Liver (tissue), 9 donors: ENCODE data around the gene KANSL3. TPM values are rescaled to one million over a fixed set of nuclear protein-coding genes. Genes with fewer than 3 reads are reported as not detected.

Experiments
- DNase-seq: peaks from one replicate; pipeline ENCODE4 v3.0.0-alpha.2; 2017; ENCODE audit warnings: low spot score
- H3K27ac ChIP-seq, 2 donors: one replicate each; pipeline ENCODE4 v1.7.0; 2013; ENCODE audit warnings: inconsistent platforms in 2 of 2, low read length in 2 of 2, control low read depth in 1 of 2, low read depth in 1 of 2, mild to moderate bottlenecking in 1 of 2
- H3K27me3 ChIP-seq, 4 donors: one replicate each; pipeline versions ENCODE4 v1.6.1 to v1.7.0; 2013; ENCODE audit warnings: low read length in 3 of 4, inconsistent platforms in 1 of 4, mild to moderate bottlenecking in 1 of 4, moderate library complexity in 1 of 4; ENCODE audit not compliant: control insufficient read depth in 4 of 4, insufficient read depth in 4 of 4
- H3K36me3 ChIP-seq, 4 donors: one replicate each; pipeline versions ENCODE4 v1.6.1 to v1.7.0; 2013; ENCODE audit warnings: low read length in 3 of 4, mild to moderate bottlenecking in 3 of 4, low read depth in 1 of 4, moderate library complexity in 1 of 4; ENCODE audit not compliant: control insufficient read depth in 4 of 4, insufficient read depth in 3 of 4
- H3K4me1 ChIP-seq, 4 donors: one replicate each; pipeline versions ENCODE4 v1.6.1 to v1.7.0; 2013; ENCODE audit warnings: low read length in 3 of 4, mild to moderate bottlenecking in 3 of 4, moderate library complexity in 1 of 4; ENCODE audit not compliant: control insufficient read depth in 4 of 4, insufficient read depth in 4 of 4
- H3K4me3 ChIP-seq, 3 donors: one replicate each; pipeline versions ENCODE4 v1.6.1 to v1.7.0; 2013; ENCODE audit warnings: low read length in 3 of 3, control low read depth in 1 of 3, low read depth in 1 of 3, mild to moderate bottlenecking in 1 of 3
- H3K9ac ChIP-seq, 2 donors: one replicate each; pipeline ENCODE4 v1.7.0; 2013; ENCODE audit warnings: low read length in 2 of 2, mild to moderate bottlenecking in 2 of 2, moderate library complexity in 2 of 2, control low read depth in 1 of 2, low read depth in 1 of 2
- H3K9me3 ChIP-seq, 4 donors: one replicate each; pipeline versions ENCODE4 v1.6.1 to v1.7.0; 2013; ENCODE audit warnings: low read length in 3 of 4; ENCODE audit not compliant: control insufficient read depth in 4 of 4
- EGR1 ChIP-seq, 2 donors: IDR thresholded peaks; 2 replicates each; pipeline ENCODE4 v1.6.1; 2016 to 2018; ENCODE audit warnings: antibody characterized with exemption in 2 of 2, low read depth in 2 of 2
- FOXA1 ChIP-seq: IDR thresholded peaks from 2 replicates; pipeline ENCODE4 v1.6.1; 2016; ENCODE audit warnings: antibody characterized with exemption
- FOXA2 ChIP-seq: IDR thresholded peaks from 2 replicates; pipeline ENCODE4 v1.6.1; 2016; ENCODE audit warnings: antibody characterized with exemption
- GABPA ChIP-seq, 2 donors: IDR thresholded peaks in 1 of 2; conservative IDR thresholded peaks in 1 of 2; 2 replicates each; pipeline ENCODE4 v1.6.1; 2016; ENCODE audit warnings: antibody characterized with exemption in 2 of 2, mild to moderate bottlenecking in 1 of 2, moderate library complexity in 1 of 2
- HNF4A ChIP-seq, 2 donors: conservative IDR thresholded peaks; 2 replicates each; pipeline ENCODE4 v1.6.1; 2016; ENCODE audit warnings: antibody characterized with exemption in 2 of 2, mild to moderate bottlenecking in 2 of 2
- HNF4G ChIP-seq: IDR thresholded peaks from 2 replicates; pipeline ENCODE4 v1.6.1; 2016; ENCODE audit warnings: antibody characterized with exemption
- JUND ChIP-seq, 2 donors: IDR thresholded peaks; 2 replicates each; pipeline ENCODE4 v1.6.1; 2016; ENCODE audit warnings: antibody characterized with exemption in 2 of 2
- NR2F2 ChIP-seq: IDR thresholded peaks from 2 replicates; pipeline ENCODE4 v1.6.1; 2016; ENCODE audit warnings: antibody characterized with exemption
- RAD21 ChIP-seq, 2 donors: IDR thresholded peaks; 2 replicates each; pipeline ENCODE4 v1.6.1; 2016; ENCODE audit warnings: antibody characterized with exemption in 2 of 2, mild to moderate bottlenecking in 2 of 2
- RXRA ChIP-seq, 2 donors: IDR thresholded peaks; 2 replicates each; pipeline ENCODE4 v1.6.1; 2017 to 2018; ENCODE audit warnings: antibody characterized with exemption in 2 of 2, mild to moderate bottlenecking in 1 of 2
- SP1 ChIP-seq: IDR thresholded peaks from 2 replicates; pipeline ENCODE4 v1.6.1; 2018; ENCODE audit warnings: antibody characterized with exemption, mild to moderate bottlenecking
- TAF1 ChIP-seq: conservative IDR thresholded peaks from 2 replicates; pipeline ENCODE4 v1.6.1; 2016; ENCODE audit warnings: antibody characterized with exemption, mild to moderate bottlenecking
- YY1 ChIP-seq: IDR thresholded peaks from 2 replicates; pipeline ENCODE4 v1.6.1; 2016; ENCODE audit warnings: antibody characterized with exemption, mild to moderate bottlenecking
- WGBS: extraction: QIAGEN DNeasy Blood & Tissue Kit; methylation state at CpG from one replicate; pipeline ENCODE4 v1.1.7; 2013; 5-methylcytosine and 5-hydroxymethylcytosine counted together
- polyA plus RNA-seq, 2 donors: library from polyadenylated mRNA; stranded (reverse) in 1 of 2; unstranded in 1 of 2; fragments of 200-250 nt in 1 of 2; fragments of >200 nt in 1 of 2; fragmentation: Nextera tagmentation in 1 of 2; extraction: Ambion mirVana in 1 of 2; gene quantifications; one replicate each; pipeline versions ENCODE4 v1.2.1 to v1.2.3, GENCODE V29; 2013 to 2015
- total RNA-seq, 2 donors: library from RNA; depleted of rRNA; stranded (reverse); fragments of >200 nt; gene quantifications; one replicate each; pipeline ENCODE4 v1.2.3, GENCODE V29; 2014
- TF ChIP-seq, protein P1 (sequence below): fragments of 150-350 bp; IDR thresholded peaks from 2 replicates; pipeline ENCODE4 v1.5.1; 2017; ENCODE audit warnings: improper control_type of control experiment, low read depth, low read length; ENCODE audit not compliant: missing input control
- TF ChIP-seq, protein P2 (sequence below): IDR thresholded peaks from 2 replicates; pipeline ENCODE4 v1.6.1; 2016; ENCODE audit warnings: antibody characterized with exemption
- TF ChIP-seq, protein P3 (sequence below): IDR thresholded peaks from 2 replicates; pipeline ENCODE4 v1.6.1; 2016; ENCODE audit warnings: antibody characterized with exemption, mild to moderate bottlenecking
- TF ChIP-seq, protein P4 (sequence below): IDR thresholded peaks from 2 replicates; pipeline ENCODE4 v1.6.1; 2016; ENCODE audit warnings: antibody characterized with exemption
- TF ChIP-seq, protein P5 (sequence below): IDR thresholded peaks from 2 replicates; pipeline ENCODE4 v1.6.1; 2016; ENCODE audit warnings: antibody characterized with exemption
- donor health status: healthy.
- donor health status: healthy.
- donor health status: healthy.
- donor health status: healthy.
- donor health status: healthy.

Gene KANSL3
- total and polyA plus RNA-seq, 4 donors: 8.3 to 30.5 (median 18.6) TPM

DNA sequence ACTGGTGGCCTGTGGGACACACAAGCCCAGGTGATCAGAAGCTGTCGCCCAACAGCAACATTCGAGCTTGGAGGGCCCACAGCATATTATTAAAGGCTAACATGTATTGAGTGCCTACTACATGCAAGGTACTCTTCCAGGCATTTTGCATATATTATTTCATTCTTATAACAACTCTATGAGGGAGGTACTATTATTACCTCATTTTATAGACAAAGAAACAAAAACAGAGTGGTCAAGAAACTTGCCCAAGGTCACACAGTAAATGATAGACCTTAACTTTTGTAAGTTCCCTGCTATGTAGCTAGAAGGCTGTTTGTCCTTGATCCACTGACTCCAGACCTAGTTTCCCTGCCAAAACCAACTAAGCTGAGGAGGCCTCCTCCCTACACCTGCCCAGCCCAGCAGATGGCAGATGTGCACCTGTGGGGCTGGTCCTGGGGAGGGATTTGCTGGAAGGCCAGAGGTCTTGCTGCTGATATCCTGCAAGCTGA lies 35.7 kb downstream of the KANSL3 start:
- no peak overlapping the region for H3K9ac ChIP-seq
- no peak overlapping the region for H3K4me3 ChIP-seq
- no peaks in the 10 kb centered on the region for H3K27me3 ChIP-seq
- DNase-seq: no peak
- TF ChIP-seq RAD21 (IDR thresholded peaks at IDR 0.05): peak; percentile 75 to 86
- TF ChIP-seq FOXA2: no peak
- TF ChIP-seq, protein P1, sequence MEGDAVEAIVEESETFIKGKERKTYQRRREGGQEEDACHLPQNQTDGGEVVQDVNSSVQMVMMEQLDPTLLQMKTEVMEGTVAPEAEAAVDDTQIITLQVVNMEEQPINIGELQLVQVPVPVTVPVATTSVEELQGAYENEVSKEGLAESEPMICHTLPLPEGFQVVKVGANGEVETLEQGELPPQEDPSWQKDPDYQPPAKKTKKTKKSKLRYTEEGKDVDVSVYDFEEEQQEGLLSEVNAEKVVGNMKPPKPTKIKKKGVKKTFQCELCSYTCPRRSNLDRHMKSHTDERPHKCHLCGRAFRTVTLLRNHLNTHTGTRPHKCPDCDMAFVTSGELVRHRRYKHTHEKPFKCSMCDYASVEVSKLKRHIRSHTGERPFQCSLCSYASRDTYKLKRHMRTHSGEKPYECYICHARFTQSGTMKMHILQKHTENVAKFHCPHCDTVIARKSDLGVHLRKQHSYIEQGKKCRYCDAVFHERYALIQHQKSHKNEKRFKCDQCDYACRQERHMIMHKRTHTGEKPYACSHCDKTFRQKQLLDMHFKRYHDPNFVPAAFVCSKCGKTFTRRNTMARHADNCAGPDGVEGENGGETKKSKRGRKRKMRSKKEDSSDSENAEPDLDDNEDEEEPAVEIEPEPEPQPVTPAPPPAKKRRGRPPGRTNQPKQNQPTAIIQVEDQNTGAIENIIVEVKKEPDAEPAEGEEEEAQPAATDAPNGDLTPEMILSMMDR: peak; percentile 44
- TF ChIP-seq, protein P2, sequence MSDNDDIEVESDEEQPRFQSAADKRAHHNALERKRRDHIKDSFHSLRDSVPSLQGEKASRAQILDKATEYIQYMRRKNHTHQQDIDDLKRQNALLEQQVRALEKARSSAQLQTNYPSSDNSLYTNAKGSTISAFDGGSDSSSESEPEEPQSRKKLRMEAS: no peak
- peaks cover 6 to 17% (median 14%) of the 10 kb centered on the region in 4 donors for H3K4me1 ChIP-seq
- H3K9me3 ChIP-seq: no peaks in the 10 kb centered on the region
- H3K36me3 ChIP-seq: peaks cover 12 to 67% (median 58%) of the 10 kb centered on the region in 4 donors
- peak overlapping the region; percentile 84 to 86 for H3K27ac ChIP-seq
- 90% methylated on average over 2 of the region's 2 CpGs for WGBS

DNA sequence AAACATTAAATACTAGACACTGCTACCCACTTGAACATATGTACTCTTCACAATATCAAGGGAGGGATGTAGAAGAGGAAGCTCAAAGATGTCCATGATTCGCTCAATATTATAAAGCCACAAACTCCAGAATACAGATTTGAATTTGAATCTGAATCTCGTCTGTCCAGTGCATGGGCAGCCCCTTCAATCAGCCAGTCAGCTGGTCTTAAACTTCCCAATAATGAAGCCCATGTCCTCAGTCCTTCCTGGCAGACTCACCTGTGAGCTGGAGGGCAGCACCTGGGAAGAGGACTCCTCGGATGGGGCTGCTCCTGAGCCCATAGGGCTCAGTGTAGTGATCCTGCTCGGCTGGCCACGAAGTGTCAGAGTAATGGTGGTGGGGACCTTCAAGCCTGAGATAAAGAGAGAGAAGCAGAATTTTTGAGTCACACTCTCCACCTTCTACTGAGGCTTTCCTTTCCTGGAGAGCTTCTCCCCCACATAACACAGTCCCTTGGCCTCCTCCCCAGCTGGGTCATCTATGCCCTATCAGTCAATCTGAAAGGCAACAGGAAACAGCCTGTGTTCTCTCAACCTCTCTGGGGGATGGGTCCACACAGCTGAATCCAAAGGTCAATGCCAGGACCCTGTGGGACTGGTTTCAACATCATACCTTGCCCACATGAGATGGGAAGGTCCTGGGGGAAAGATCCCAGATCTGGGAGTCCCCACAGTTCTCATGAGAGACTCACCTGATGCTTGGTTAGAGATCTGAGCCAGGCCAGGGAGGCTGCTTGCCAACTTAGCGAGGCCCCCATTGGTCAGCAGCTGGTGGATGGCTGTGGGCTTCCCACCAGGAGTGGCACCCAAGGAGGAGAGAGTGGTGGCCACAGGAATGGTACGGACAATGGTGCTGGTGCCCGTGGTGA lies 36.5 kb downstream of the KANSL3 start:
- Histone ChIP-seq H3K4me3 (no peak overlapping the region), H3K36me3 (peaks cover 16 to 65% (median 52%) of the 10 kb centered on the region in 4 donors), H3K27ac (peak overlapping the region; percentile 84 to 86), H3K9me3 (no peaks in the 10 kb centered on the region), H3K9ac (peak overlapping the region in 1 of 2 donors; percentile 33), H3K27me3 (no peaks in the 10 kb centered on the region), H3K4me1 (peaks cover 6 to 17% (median 14%) of the 10 kb centered on the region in 4 donors)
- TF ChIP-seq RAD21 (IDR thresholded peaks at IDR 0.05): peak; percentile 56 to 63
- TF ChIP-seq HNF4A (conservative IDR thresholded peaks at IDR 0.05): peak; percentile 97
- peak; percentile 73 for TF ChIP-seq YY1
- peak; percentile 64 for TF ChIP-seq NR2F2
- peak; percentile 89 to 94 for TF ChIP-seq RXRA (IDR thresholded peaks at IDR 0.05)
- peak in 1 of 2 donors; percentile 78 for TF ChIP-seq GABPA (IDR thresholded peaks at IDR 0.05 in 1 of 2, conservative IDR thresholded peaks at IDR 0.05 in 1 of 2)
- peak; percentile 73 for TF ChIP-seq FOXA2
- TF ChIP-seq SP1: peak; percentile 92
- TF ChIP-seq FOXA1: peak; percentile 73
- TF ChIP-seq, protein P3, sequence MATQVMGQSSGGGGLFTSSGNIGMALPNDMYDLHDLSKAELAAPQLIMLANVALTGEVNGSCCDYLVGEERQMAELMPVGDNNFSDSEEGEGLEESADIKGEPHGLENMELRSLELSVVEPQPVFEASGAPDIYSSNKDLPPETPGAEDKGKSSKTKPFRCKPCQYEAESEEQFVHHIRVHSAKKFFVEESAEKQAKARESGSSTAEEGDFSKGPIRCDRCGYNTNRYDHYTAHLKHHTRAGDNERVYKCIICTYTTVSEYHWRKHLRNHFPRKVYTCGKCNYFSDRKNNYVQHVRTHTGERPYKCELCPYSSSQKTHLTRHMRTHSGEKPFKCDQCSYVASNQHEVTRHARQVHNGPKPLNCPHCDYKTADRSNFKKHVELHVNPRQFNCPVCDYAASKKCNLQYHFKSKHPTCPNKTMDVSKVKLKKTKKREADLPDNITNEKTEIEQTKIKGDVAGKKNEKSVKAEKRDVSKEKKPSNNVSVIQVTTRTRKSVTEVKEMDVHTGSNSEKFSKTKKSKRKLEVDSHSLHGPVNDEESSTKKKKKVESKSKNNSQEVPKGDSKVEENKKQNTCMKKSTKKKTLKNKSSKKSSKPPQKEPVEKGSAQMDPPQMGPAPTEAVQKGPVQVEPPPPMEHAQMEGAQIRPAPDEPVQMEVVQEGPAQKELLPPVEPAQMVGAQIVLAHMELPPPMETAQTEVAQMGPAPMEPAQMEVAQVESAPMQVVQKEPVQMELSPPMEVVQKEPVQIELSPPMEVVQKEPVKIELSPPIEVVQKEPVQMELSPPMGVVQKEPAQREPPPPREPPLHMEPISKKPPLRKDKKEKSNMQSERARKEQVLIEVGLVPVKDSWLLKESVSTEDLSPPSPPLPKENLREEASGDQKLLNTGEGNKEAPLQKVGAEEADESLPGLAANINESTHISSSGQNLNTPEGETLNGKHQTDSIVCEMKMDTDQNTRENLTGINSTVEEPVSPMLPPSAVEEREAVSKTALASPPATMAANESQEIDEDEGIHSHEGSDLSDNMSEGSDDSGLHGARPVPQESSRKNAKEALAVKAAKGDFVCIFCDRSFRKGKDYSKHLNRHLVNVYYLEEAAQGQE: peak; percentile 68
- TF ChIP-seq, protein P1: no peak
- TF ChIP-seq HNF4G: peak; percentile 96
- no peak for TF ChIP-seq TAF1
- peak in 1 of 2 donors; percentile 62 for TF ChIP-seq EGR1 (IDR thresholded peaks at IDR 0.05; ENCODE audit: low read depth in 2 of 2)
- TF ChIP-seq, protein P4, sequence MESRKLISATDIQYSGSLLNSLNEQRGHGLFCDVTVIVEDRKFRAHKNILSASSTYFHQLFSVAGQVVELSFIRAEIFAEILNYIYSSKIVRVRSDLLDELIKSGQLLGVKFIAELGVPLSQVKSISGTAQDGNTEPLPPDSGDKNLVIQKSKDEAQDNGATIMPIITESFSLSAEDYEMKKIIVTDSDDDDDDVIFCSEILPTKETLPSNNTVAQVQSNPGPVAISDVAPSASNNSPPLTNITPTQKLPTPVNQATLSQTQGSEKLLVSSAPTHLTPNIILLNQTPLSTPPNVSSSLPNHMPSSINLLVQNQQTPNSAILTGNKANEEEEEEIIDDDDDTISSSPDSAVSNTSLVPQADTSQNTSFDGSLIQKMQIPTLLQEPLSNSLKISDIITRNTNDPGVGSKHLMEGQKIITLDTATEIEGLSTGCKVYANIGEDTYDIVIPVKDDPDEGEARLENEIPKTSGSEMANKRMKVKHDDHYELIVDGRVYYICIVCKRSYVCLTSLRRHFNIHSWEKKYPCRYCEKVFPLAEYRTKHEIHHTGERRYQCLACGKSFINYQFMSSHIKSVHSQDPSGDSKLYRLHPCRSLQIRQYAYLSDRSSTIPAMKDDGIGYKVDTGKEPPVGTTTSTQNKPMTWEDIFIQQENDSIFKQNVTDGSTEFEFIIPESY: peak; percentile 78
- TF ChIP-seq JUND (IDR thresholded peaks at IDR 0.05): peak in 1 of 2 donors; percentile 79
- TF ChIP-seq, protein P5, sequence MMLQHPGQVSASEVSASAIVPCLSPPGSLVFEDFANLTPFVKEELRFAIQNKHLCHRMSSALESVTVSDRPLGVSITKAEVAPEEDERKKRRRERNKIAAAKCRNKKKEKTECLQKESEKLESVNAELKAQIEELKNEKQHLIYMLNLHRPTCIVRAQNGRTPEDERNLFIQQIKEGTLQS: no peak
- TF ChIP-seq, protein P2: peak; percentile 74
- peak; percentile 62 for DNase-seq
- WGBS: 86% methylated on average over 8 of the region's 8 CpGs
